GM23338 (cell line): ENCODE measurements around the gene CDX1. TPM values are rescaled to one million over a fixed set of nuclear protein-coding genes. Genes with fewer than 3 reads are reported as not detected.

Experiments
- ATAC-seq: fragments of 200-7000 bp; cut with Tn5 transposase; 3 replicates; pipeline ENCODE4 v1.9.1; 2020
- DNase-seq: peaks from one replicate; pipeline ENCODE4 v3.0.0-alpha.2; 2015; ENCODE audit warnings: low spot score
- H2AFZ ChIP-seq: fragments of 200-600 bp; sonication (generic); 2 replicates; pipeline ENCODE4 v1.8.0; 2016; ENCODE audit warnings: antibody characterized with exemption, mild to moderate bottlenecking, moderate library complexity
- H3F3A ChIP-seq: fragments of 200-600 bp; sonication (generic); replicated peaks from 2 replicates; pipeline ENCODE4 v1.8.0; 2017; ENCODE audit warnings: antibody characterized with exemption, mixed run types, low read depth
- H3K27ac ChIP-seq: fragments of 200-600 bp; sonication (generic); 2 replicates; pipeline ENCODE4 v1.6.1; 2016; ENCODE audit warnings: low read depth
- H3K27me3 ChIP-seq: fragments of 200-600 bp; sonication (generic); 2 replicates; pipeline ENCODE4 v1.8.0; 2016; ENCODE audit warnings: mild to moderate bottlenecking, mixed run types, moderate library complexity; ENCODE audit not compliant: insufficient read depth
- H3K36me3 ChIP-seq: fragments of 200-600 bp; sonication (generic); 2 replicates; pipeline ENCODE4 v1.8.0; 2016; ENCODE audit warnings: mild to moderate bottlenecking; ENCODE audit not compliant: insufficient read depth
- H3K4me1 ChIP-seq: fragments of 200-600 bp; sonication (generic); 2 replicates; pipeline ENCODE4 v1.8.0; 2016; ENCODE audit warnings: mild to moderate bottlenecking, moderate library complexity; ENCODE audit not compliant: insufficient read depth
- H3K4me2 ChIP-seq: fragments of 200-600 bp; sonication (generic); 2 replicates; pipeline ENCODE4 v1.7.1; 2017; ENCODE audit warnings: mixed run types
- H3K4me3 ChIP-seq: fragments of 200-600 bp; sonication (generic); 2 replicates; pipeline ENCODE4 v1.6.1; 2016; ENCODE audit warnings: mixed run types
- H3K79me2 ChIP-seq: fragments of 200-600 bp; sonication (generic); replicated peaks from 2 replicates; pipeline ENCODE4 v1.8.0; 2017; ENCODE audit warnings: mild to moderate bottlenecking; ENCODE audit not compliant: insufficient read depth
- H3K9me2 ChIP-seq: fragments of 200-600 bp; sonication (generic); 2 replicates; pipeline ENCODE4 v1.8.0; 2017; ENCODE audit not compliant: insufficient read depth
- H4K20me1 ChIP-seq: fragments of 200-600 bp; sonication (generic); replicated peaks from 2 replicates; pipeline ENCODE4 v1.8.0; 2017; ENCODE audit warnings: mild to moderate bottlenecking; ENCODE audit not compliant: insufficient read depth
- H3K27ac Mint-ChIP-seq: 2 replicates; pipeline ENCODE4 v1.8.0; 2020; ENCODE audit warnings: inconsistent platforms, mild to moderate bottlenecking, moderate library complexity, mixed read lengths
- H3K27me3 Mint-ChIP-seq: 3 replicates; pipeline ENCODE4 v1.8.0; 2022; ENCODE audit warnings: low read depth, mild to moderate bottlenecking, moderate library complexity, mixed read lengths, inconsistent platforms; ENCODE audit not compliant: insufficient read depth, poor library complexity
- H3K36me3 Mint-ChIP-seq: 3 replicates; pipeline ENCODE4 v1.8.0; 2021; ENCODE audit warnings: low read depth, mild to moderate bottlenecking, inconsistent platforms, moderate library complexity, mixed read lengths
- H3K4me1 Mint-ChIP-seq: 3 replicates; pipeline ENCODE4 v1.8.0; 2020; ENCODE audit warnings: mild to moderate bottlenecking, inconsistent platforms, mixed read lengths
- H3K4me3 Mint-ChIP-seq: 3 replicates; pipeline ENCODE4 v1.8.0; 2021; ENCODE audit warnings: moderate library complexity, mild to moderate bottlenecking, inconsistent platforms, mixed read lengths
- H3K9me3 Mint-ChIP-seq: 3 replicates; pipeline ENCODE4 v1.8.0; 2020; ENCODE audit warnings: moderate library complexity, mild to moderate bottlenecking, inconsistent platforms, mixed read lengths
- CTCF ChIP-seq, 2 experiments: fragments of 200-600 bp in 1 of 2; sonication (generic) in 1 of 2; conservative IDR thresholded peaks; 2 replicates each; pipeline versions ENCODE4 v1.5.1 to v1.6.1; 2016 to 2017; ENCODE audit warnings: antibody characterized with exemption in 2 of 2, low read depth in 2 of 2, mild to moderate bottlenecking in 2 of 2, moderate library complexity in 1 of 2
- NANOG ChIP-seq: IDR thresholded peaks from 2 replicates; pipeline ENCODE4 v1.6.1; 2016; ENCODE audit warnings: antibody characterized with exemption, borderline replicate concordance
- POLR2AphosphoS5 ChIP-seq: IDR thresholded peaks from 2 replicates; pipeline ENCODE4 v1.6.1; 2016; ENCODE audit warnings: antibody characterized with exemption, low read depth
- REST ChIP-seq: IDR thresholded peaks from one replicate; pipeline ENCODE4 v1.6.1; 2018; ENCODE audit warnings: antibody characterized with exemption; ENCODE audit not compliant: unreplicated experiment
- STAT1 ChIP-seq: IDR thresholded peaks from one replicate; pipeline ENCODE4 v1.6.1; 2016; ENCODE audit warnings: antibody characterized with exemption; ENCODE audit not compliant: unreplicated experiment
- ZNF114 ChIP-seq: fragments of 250-450 bp; sonication (Bioruptor Pico); IDR thresholded peaks from 2 replicates; pipeline ENCODE4 v1.5.0; 2020; ENCODE audit warnings: mild to moderate bottlenecking, moderate library complexity
- ZNF331 ChIP-seq: fragments of 250-450 bp; sonication (Bioruptor Pico); IDR thresholded peaks from 2 replicates; pipeline ENCODE4 v1.5.0; 2020; ENCODE audit warnings: low read depth, mild to moderate bottlenecking, moderate library complexity
- ZNF462 ChIP-seq: fragments of 250-450 bp; sonication (Bioruptor Pico); IDR thresholded peaks from 2 replicates; pipeline ENCODE4 v1.5.0; 2020; ENCODE audit warnings: mild to moderate bottlenecking, moderate library complexity
- polyA plus RNA-seq: library from polyadenylated mRNA; unstranded; fragments of >200 nt; fragmentation: Nextera tagmentation; extraction: Ambion mirVana; gene quantifications from 2 replicates; pipeline ENCODE4 v1.2.1, GENCODE V29; 2016
- total RNA-seq: library from RNA; depleted of rRNA; stranded (reverse); fragments of >200 nt; shearing (Covaris generic); gene quantifications from 2 replicates; pipeline ENCODE4 v1.2.3, GENCODE V29; 2014
- TF ChIP-seq, protein P1 (sequence below): IDR thresholded peaks from 2 replicates; pipeline ENCODE4 v1.6.1; 2016; ENCODE audit warnings: antibody characterized with exemption

CDX1 gene
- total and polyA plus RNA-seq, 2 experiments from 2014 or later, result not detected

GRCh38 chr5:150153483-150153882 is 13.1 kb upstream of the CDX1 start:
- Histone ChIP-seq H3K4me2 (peak overlapping the region; percentile 42; the same call in 1 of the 2 replicates), H3K4me3 (no peak overlapping the region), H2AFZ (no peak overlapping the region), H3K36me3 (no peaks in the 10 kb centered on the region), H3K27ac (no peak overlapping the region; the same call in 1 of the 2 replicates), H3F3A (no peaks in the 10 kb centered on the region), H4K20me1 (no peaks in the 10 kb centered on the region), H3K4me1 (peaks cover 25% of the 10 kb centered on the region), H3K79me2 (no peaks in the 10 kb centered on the region), H3K27me3 (no peaks in the 10 kb centered on the region), H3K9me2 (no peaks in the 10 kb centered on the region)
- DNase-seq, result no peak
- H3K27me3 Mint-ChIP-seq, result peaks cover 14% of the 10 kb centered on the region
- TF ChIP-seq ZNF114 (CRISPR knock-in tag) (no peak), ZNF462 (CRISPR knock-in tag) (no peak), NANOG (no peak), REST (no peak), ZNF331 (no peak), CTCF (conservative IDR thresholded peaks at IDR 0.05; ENCODE audit: low read depth in 2 of 2) (no peak), POLR2AphosphoS5 (no peak), STAT1 (no peak)
- TF ChIP-seq, protein P1, sequence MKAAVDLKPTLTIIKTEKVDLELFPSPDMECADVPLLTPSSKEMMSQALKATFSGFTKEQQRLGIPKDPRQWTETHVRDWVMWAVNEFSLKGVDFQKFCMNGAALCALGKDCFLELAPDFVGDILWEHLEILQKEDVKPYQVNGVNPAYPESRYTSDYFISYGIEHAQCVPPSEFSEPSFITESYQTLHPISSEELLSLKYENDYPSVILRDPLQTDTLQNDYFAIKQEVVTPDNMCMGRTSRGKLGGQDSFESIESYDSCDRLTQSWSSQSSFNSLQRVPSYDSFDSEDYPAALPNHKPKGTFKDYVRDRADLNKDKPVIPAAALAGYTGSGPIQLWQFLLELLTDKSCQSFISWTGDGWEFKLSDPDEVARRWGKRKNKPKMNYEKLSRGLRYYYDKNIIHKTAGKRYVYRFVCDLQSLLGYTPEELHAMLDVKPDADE, result no peak
- no peak for ATAC-seq
- no peak overlapping the region for H3K27ac Mint-ChIP-seq
- no peak overlapping the region for H3K4me3 Mint-ChIP-seq
- H3K9me3 Mint-ChIP-seq, result no peaks in the 10 kb centered on the region
- H3K36me3 Mint-ChIP-seq, result no peaks in the 10 kb centered on the region
- peaks cover 28% of the 10 kb centered on the region for H3K4me1 Mint-ChIP-seq
